Stimulated activated CD8-positive, alpha-beta memory T cell treated with anti-CD3 and anti-CD28 coated beads, Interleukin-12 subunit alpha, Interleukin-12 subunit beta, amount 100 ng/mL, for 4 hours (primary cell): ENCODE data around the gene CDKAL1.

Source experiments
- DNase-seq: peaks from one replicate; pipeline ENCODE4 v3.0.0-alpha.2; 2020; ENCODE audit warnings: low read depth

Gene CDKAL1

GRCh38 chr6:20841806-20842205 is 307.5 kb downstream of the CDKAL1 start:
- no peak for DNase-seq

GRCh38 chr6:20845592-20845991 is 311.3 kb downstream of the CDKAL1 start:
- no peak for DNase-seq

GRCh38 chr6:20846602-20847028 is 312.4 kb downstream of the CDKAL1 start:
- DNase-seq: no peak

- no peak for DNase-seq
Observed at GRCh38 chr6:20847904-20848303, 313.6 kb downstream of the CDKAL1 start.

- no peak for DNase-seq
Observed at GRCh38 chr6:20850686-20851416, 316.6 kb downstream of the CDKAL1 start.

- DNase-seq: no peak
Observed at GRCh38 chr6:20851795-20852194, 317.5 kb downstream of the CDKAL1 start.

GRCh38 chr6:20853828-20854227 is 319.6 kb downstream of the CDKAL1 start:
- DNase-seq: no peak

- no peak for DNase-seq
Observed at GRCh38 chr6:20856681-20857288, 322.5 kb downstream of the CDKAL1 start.

- DNase-seq: no peak
Observed at GRCh38 chr6:20861481-20861880, 327.2 kb downstream of the CDKAL1 start.

GRCh38 chr6:20866036-20866435 is 331.8 kb downstream of the CDKAL1 start:
- DNase-seq: no peak

GRCh38 chr6:20866935-20867703 is 332.9 kb downstream of the CDKAL1 start:
- DNase-seq: no peak

- DNase-seq: no peak
Observed at GRCh38 chr6:20868397-20869096, 334.3 kb downstream of the CDKAL1 start.

GRCh38 chr6:20870021-20870420 is 335.8 kb downstream of the CDKAL1 start:
- DNase-seq: no peak

GRCh38 chr6:20870493-20870892 is 336.2 kb downstream of the CDKAL1 start:
- DNase-seq: no peak

- no peak for DNase-seq
Observed at GRCh38 chr6:20873425-20874190, 339.4 kb downstream of the CDKAL1 start.

- DNase-seq: no peak
Observed at GRCh38 chr6:20875369-20875963, 341.2 kb downstream of the CDKAL1 start.

GRCh38 chr6:20876036-20876435 is 341.8 kb downstream of the CDKAL1 start:
- DNase-seq: no peak

- DNase-seq: no peak
Observed at GRCh38 chr6:20876561-20876960, 342.3 kb downstream of the CDKAL1 start.

- DNase-seq: no peak
Observed at GRCh38 chr6:20877008-20877937, 343.0 kb downstream of the CDKAL1 start.

GRCh38 chr6:20879121-20879520 is 344.9 kb downstream of the CDKAL1 start:
- DNase-seq: no peak
